NCI-H187 (cell line): ENCODE results near the gene FNIP2.
"Not testable (repeated sequence)": the region's sequence is repeated elsewhere in the genome, so short reads cannot be mapped to it uniquely, and the experiment has no call there.

Source experiments
- DNase-seq, 2 experiments: peaks; one replicate each; lab custom pipeline; 2025; lab: John Stamatoyannopoulos, UW

Gene FNIP2

DNA sequence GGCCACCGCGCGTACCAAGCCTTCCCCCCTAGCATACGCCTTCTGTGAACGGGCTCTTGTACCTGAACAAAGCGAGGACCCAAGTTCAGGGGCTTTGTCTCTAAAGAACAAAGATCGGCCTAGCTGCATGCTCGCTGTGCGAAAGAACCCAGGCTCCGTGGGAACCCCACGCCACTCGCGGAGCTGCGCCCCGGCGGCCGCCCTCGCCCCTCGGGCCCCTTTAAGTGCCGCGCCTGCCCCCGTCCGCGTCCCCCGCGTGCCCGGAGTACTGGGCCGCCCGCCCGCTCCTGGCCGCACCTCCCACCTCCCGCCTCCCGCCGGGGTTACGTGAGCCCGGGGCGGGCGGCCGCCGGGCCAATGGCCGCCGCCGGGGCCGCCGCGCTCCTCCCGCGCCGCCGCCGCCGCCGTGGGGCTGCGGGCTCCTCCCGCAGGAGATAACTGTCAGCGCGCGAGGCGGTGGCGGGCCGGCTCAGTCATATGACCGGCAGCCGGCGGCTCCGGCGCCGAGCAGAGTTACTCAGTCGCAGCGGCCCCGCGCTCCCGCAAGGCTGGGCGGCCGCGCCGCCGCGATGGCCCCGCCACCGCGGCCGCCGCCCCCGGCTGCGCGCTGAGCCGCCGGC lies at the start of gene FNIP2:
FNIP2 (plus strand) TSS at position 472 of the 620 bp plus-strand sequence. CDS start 187 bp downstream, outside the sequence.
- DNase-seq: peak; percentile 6 to 32

DNA sequence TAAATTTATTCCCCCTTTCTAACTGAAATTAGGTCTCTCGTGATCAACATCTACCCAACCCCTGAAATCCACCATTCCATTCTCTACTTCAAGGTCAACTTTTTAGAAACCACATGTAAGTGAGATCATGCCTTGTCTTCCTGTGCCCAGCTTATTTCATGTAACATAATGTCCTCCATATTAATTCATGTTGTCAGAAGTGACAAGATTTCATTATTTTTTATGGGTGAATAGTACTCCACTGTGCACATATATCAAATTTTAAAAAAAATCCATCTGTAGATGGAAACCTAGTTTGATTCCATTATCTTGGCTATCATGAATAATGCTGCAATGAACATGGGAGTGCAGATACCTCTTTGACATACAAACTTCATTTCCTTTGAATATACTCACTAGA lies 47.1 kb upstream of the FNIP2 start:
- no peak for DNase-seq

DNA sequence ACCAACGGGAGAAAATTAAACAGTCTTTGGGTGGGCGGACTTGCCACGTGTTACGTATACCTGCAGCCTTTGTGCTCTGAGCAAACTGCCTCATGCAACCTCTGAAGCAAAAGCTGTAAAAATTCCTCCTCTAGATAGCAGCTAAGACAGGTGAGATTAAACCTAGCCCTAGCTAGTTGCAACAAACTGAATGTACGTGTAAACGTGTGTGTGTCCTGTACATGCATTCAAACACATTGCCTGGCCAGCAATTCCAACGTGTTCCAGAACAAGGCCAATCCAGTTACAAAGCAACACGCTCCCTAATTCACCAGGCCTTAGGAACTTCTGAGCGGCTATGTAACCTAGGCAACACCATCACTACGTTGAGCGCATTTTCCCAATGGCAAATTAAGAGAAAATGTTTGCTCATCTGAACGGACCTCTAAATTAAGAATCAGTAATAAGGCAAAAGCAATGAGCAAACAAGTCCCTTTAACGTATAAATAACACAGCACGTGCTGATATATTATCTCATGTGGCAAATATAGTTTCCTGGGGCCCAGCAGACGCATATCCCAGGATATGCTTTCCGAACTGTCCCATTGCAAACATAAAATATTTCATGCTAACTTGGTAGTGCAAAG lies 46.4 kb upstream of the FNIP2 start:
- DNase-seq: no peak

DNA sequence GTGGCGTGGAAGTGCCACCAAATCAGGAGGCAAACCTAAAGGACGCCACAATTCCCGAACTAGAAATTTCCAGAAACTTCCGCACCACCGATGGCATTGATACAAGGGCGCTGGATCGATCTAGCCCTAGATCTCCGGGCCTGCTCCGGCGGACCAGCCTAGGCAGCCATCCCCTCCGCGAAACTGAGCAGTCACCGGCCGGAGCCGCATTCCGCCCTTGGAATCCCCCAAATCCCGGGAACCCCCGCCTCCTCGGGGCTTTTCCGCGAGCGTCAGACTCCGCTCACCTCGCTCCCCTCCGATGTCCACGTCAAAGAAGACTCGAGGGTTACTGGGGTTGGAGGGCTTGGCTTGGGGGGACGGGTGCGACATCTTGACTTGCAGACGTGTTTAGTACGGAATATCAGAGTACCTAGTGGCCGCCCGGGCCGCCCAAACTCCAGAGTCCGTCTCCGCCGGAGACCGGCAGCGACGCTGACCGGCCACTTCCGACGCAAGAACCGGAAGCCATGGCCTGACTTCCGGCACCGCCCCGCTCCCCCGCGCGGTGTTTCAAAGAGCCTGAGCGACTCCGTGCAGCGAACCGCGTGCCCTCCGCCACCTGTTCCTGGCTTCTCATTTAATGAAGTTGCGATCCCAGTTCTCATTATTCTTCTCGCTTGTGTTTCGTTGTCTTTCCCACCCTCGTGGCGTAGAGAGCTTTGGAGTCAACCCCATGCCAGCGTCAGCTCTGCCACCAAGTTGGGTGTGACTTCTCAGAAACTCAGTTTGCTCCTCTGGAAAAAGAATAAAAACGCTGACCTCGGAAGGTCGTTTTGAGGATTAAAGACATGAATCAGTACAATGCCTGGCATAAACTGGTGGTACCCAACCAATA lies 45.7 kb upstream of the FNIP2 start, which contains the start of gene PPID:
PPID (minus strand) TSS at position 480 of the 877 bp plus-strand sequence; CDS start at position 372, 108 bp downstream.
- peak; percentile 41 to 63 for DNase-seq

DNA sequence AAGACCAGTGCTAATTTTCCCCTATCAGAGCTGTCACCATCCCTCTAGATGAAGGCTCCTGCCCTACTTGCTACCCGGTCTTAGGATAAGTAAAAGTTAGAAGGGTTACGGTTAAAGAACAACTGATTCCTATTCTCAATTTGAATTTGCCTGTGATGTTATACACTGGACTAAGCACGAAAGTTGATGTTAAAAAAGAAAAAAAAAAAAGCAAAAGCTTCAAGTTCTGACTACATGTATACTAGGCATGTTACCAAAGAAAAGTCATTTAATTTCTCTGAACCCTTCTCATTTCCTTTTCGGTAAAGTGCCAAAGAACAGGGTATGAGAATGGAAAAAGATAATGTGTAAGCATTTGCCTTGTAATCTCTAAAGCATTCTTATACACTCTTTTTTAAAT lies 44.2 kb upstream of the FNIP2 start:
- no peak for DNase-seq

DNA sequence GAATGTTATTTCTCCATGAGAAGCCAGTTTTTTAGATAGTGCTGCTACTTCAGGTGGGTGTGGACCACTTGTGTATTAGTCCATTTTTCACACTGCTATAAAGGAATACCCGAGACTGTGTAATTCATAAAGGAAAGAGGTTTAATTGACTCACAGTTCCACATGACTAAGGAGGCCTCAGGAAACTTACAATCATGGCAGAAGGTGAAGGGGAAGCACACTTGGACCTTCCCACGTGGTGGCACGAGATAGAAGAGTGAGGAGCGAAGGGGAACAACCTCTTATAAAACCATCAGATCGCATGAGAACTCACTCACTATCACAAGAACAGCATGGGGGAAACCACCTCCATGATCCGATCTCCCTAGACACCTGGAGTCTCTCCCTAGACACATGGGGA lies 42.2 kb upstream of the FNIP2 start:
- DNase-seq: no peak

DNA sequence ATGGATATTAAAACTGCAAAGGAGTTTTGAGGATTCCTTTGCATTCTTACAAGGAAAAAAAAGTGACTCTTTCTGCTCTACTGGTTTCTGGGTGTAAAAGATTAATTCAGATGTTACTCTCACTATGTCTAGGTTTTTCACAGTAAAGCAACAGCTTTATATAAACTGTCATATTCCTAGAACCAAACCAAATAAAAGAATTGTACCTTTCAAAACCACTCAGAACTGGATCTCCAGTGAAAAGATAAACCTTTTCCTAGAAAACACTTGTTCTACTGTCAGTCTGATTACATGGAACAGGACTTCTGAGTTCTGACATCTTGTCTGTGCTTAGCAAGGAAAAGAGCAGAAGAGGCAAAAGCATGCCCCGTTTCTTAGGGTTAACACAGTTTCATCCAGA lies 40.6 kb upstream of the FNIP2 start:
- no peak for DNase-seq

DNA sequence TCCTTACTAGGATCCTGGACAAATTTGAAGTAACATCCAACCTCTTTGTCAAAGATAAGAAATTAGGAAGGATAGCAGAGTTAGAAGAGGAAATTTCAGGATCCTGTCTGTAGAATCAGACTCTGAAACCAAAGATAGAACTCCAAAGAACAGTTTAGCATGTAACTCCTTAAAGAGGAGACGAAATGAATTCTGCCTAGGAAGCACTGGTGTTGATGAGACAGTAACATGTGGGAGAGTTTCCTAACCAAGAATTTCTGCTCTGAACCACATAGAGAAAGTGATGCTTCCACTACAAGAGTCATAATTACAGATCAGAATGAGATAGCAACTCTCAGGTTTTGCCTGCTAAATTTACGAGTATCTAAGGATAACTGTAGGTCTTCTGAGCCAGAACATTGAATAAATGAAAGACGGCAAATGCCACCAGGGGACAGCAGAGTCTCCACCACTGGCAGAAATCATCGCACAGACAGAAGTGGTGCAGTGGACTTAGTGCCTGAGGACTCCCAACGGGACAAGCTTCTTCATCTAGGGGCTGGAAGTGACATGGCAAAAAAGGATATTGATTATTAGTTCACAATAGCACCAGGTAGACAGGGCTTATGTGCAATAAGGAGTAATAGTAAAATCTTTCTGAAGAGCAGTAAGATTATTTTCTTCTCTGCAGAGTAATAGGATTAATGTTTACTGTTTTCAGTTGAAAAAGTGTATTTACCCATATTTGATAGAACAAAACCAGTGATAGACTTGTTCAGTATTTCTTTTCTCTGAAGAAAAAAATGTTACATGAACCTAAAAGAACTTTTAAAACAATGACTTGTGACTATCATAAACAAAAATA lies 38.9 kb upstream of the FNIP2 start:
- no peak for DNase-seq

DNA sequence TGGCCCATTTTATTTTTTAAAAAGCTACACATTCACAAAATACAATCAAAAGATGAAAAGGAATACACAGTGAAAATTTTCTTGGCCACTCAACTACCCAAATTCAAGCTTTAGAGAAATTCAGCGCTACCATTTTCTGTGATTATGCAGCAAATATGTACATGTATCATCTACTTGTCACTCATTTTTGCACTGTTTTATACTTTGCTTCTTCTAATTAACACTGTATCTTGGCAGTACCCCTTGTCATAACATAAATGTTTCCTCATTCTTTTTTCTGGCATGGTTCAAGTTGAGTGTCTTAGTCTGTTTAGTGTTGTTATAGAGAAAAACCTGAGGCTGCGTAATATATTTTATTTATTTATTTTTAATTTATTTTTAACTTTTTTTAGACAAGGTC lies 30.0 kb upstream of the FNIP2 start:
- no peak for DNase-seq

DNA sequence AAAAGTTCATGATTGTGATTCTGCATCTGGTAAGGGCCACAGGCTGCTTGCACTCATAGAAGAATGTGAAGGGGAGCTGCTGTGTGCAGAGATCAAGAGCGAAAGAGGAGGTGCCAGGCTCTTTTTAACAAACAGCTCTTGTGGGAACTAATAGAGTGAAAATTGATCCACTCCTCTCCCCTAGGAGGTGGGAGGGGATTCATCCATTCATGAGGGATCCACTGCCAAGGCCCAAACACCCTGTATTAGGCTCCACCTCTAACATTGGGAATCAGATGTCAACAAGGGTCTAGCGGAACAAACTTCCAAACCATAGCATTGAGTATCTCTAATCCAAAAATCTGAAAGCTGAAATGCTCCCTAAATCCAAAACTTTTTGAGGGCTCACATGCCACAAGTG lies 29.2 kb upstream of the FNIP2 start:
- DNase-seq: no peak

DNA sequence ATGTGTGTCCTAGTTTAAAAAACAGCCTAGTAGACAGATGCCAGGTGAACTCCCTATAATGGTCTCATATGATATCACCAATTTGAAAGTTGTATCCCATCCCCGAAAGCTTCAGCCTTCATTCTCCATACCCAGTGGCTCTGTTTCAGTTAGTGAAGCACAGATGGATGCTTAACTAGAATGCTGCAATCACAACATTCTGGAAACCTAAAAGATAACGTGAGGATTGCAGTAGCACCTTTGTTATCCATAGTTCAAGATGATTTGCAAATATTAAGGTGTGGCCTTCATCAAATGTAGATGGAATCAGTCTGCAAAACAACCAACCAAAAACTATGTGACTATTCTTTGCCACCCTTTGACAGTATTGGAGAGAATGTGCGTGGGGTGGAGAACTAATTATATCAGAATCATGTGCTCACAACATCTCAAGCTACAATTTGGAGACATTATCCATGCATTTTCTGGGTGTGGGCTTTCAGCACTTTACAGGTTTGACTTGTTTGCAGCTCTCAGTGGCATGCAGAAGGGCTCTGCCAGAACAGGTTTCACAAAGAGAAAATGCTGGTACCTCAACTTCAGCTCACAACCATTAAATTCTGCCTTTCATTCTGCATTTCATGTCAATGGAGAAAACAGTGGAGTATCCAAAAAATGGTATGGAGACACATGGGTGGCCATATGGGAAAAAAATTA lies 27.4 kb upstream of the FNIP2 start:
- DNase-seq: no peak

DNA sequence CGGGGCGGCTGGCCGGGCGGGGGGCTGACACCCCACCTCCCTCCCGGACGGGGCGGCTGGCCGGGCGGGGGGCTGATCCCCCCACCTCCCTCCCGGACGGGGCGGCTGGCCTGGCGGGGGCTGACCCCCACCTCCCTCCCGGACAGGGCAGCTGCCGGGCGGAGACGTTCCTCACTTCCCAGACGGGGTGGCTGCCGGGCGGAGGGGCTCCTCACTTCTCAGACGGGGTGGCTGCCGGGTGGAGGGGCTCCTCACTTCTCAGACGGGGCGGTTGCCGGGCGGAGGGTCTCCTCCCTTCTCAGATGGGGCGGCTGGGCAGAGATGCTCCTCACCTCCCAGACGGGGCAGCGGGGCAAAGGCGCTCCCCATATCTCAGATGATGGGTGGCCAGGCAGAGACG lies 22.3 kb upstream of the FNIP2 start:
- DNase-seq: not testable (repeated sequence)

DNA sequence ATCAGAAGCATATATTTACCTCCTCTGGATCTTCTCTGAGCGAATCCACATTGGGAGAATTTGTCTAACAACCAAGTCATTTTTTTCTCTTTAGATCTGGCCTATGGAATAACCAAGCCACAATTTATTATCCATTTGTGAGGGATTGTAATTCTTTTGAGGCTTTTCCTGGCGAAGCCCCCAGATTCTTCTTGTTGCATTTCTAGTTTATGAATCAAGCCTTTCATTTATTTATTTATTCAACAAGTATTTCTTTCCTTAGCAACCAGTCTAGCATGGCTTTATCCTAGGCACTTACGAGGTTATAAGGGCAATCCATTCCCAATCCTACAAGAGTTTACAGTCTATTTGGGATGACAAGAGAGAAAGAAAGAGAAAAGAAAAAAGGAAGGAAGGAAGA lies 18.4 kb upstream of the FNIP2 start:
- no peak for DNase-seq

DNA sequence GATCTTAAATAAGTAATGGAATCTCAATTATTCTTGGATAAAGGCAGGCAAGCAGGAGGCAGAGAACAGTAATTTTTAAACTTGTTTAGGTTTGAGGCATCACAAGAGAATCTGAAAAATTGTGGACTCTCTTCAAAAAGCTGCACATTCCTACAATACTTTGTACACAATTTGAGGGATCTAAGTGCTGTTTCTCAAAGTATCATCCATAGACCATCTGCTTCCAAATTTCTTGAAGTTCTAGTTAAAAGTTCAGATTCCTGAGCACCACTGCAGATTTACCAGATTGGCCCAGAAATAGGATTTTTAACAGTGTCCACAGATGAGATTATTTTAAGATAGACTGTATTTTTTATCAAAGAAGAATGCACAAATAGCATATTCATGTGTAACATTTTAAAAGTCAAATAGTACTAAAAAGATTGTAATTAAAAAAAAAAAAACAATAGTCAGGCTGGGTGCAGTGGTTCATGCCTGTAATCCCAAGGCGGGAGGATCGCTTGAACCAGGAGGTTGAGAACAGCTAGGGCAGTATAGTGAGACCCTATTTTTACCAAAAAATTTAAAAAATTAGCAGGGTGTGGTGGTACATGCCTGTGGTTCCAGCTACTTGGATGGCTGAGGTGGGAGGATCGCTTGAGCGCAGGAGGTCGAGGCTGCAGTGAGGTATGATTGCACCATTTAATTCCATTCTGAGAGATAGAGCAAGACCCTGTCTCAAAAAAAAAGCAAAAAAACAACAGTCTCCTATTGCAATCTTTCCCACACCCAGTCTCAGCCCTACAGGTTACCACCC lies 14.2 kb upstream of the FNIP2 start:
- no peak for DNase-seq

DNA sequence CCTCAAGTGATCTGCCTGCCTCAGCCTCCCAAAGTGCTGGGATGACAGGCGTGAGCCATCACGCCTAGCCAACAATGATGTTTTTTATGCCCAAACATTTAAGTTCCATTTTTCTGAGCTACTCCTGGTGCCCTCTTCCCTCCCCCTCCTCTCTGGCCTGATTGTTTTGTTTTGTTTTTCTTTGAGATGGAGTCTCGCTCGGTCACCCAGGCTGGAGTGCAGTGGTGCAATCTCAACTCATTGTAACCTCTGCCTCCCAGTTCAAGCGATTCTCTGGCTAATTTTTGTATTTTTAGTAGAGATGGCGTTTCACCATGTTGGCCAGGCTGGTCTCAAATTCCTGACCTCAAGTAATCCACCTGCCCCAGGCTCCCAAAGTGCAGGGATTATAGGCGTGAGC lies 13.0 kb upstream of the FNIP2 start:
- DNase-seq: not testable (repeated sequence)

DNA sequence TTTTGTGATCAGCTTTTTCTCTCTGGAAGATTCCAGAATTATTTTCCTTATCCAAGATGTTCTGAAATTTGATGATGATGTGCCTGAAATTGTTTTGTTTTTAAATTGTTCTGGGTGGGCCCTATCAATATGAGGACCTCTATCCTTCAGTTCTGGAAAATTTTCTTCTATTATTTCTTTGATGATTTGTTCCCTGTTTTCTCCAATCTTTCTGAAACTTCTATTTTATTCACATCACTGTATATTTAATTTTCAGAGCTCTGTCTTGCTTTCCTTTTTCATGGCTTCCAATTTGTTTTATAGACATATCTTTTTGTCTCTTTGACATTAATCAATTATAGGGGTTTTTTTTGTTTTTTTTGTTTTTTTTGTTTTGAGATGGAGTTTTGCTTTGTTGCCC lies 12.2 kb upstream of the FNIP2 start:
- DNase-seq: no peak

DNA sequence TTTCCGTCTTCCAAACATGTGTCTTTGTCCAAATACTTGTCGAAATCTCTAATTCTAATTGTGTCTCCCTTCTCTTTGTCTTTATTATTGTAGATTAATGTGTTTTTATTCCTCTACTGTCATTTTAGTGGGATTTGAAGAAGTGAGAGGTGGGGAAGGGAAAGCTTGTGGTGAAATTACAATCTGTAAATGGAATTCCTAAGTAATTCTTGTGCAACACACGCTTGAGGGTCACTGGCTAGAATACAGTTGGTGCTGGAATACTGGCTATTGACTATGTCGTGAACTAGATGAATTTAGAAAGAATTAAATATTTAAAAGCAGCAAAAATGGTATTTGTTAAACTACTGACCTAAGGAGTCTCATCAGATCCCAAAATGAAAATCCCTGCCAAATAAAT lies 10.7 kb upstream of the FNIP2 start:
- no peak for DNase-seq

DNA sequence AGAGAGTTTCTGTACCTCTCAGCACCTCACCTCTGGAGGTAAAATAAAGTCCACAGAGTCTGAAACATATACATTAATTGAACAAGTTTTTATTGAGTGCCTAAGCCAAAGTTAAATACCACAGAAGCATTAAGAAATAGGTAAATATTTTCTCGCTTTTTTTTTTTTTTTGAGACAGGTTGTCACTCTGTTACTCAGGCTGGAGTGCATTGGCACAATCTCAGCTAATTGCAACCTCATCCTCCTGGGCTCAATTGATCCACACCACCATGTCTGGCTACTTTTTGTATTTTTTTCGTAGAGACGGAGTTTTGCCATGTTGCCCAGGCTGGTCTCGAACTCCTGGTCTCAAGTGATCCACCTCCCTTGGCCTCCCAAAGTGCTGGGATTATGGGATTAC lies 10.1 kb upstream of the FNIP2 start:
- no peak for DNase-seq

DNA sequence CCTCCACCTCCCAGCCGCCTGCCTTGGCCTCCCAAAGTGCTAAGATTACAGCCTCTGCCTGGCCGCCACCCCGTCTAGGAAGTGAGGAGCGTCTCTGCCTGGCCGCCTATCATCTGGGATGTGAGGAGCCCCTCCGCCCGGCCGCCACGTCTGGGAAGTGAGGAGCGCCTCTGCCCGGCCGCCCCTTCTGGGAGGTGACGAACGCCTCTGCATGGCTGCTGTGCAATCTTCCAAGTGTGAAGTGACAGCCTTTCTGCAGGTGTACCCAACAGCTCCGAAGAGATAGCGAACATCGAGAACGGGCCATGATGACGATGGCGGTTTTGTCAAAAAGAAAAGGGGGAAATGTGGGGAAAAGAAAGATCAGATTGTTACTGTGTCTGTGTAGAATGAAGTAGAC lies 9.3 kb upstream of the FNIP2 start:
- DNase-seq: not testable (repeated sequence)

DNA sequence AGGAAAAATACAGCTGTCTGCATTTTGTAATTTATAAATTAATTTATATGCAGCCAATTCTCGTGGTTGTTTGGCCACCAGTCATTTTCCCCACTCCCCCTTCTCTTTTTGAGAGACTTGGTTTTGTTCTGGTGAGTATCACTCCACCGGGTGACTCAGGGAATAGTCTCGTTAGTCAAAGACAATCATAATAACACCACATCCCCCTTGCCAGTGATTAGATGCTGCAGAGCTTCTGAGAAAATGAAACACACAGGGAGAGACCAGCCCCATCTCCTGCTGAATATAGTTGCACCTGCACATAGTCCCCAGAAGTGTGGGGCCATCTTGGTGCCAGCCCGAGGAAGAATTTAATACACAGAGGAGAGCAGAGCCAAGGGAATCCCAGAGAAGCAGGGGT lies 8.0 kb upstream of the FNIP2 start:
- no peak for DNase-seq

DNA sequence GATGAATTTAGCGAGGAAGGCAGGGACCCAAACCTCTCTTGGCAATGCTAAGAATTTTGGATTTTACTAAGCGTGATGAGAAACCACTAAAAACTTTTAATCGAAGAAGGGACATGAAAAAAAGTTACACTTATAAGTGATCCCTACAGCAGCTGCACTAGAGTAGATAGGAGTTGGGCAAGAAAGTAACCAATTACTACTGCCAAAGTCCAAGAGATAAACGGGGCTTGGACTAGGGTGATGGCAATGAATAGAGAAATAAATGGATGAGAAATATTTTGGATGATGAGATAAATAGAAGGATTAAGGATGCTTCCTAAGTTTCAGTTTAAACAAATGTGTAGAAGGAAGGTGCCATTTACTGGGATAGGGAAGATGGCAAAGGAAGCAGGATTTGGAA lies 6.3 kb upstream of the FNIP2 start:
- no peak for DNase-seq
